ENCODE data around the gene PBX1.

- TF ChIP-seq CTCF (IDR thresholded peaks at IDR 0.05; ENCODE audit: low read depth, low read length) (no peak), EZH2phosphoT487 (IDR thresholded peaks at IDR 0.05; ENCODE audit: low read depth) (no peak)
Observed at GRCh38 chr1:164648636-164649035, 89.7 kb downstream of the PBX1 start.

Data from OCI-LY3 (cell line).